Suppressor macrophage treated with lipopolysaccharide for 4 hours (primary cell): ENCODE results near the gene GYG1.

Experiments
- DNase-seq: peaks from one replicate; pipeline ENCODE4 v3.0.0-alpha.2; 2020

The GYG1 gene

GRCh38 chr3:149019580-149019979 lies 28.2 kb downstream of the GYG1 start:
- DNase-seq: no peak

- DNase-seq: no peak
Observed at GRCh38 chr3:149020196-149020838, 29.0 kb downstream of the GYG1 start.

GRCh38 chr3:149020839-149021252 lies 29.5 kb downstream of the GYG1 start:
- no peak for DNase-seq

GRCh38 chr3:149021830-149022229 lies 30.5 kb downstream of the GYG1 start:
- no peak for DNase-seq

- no peak for DNase-seq
Observed at GRCh38 chr3:149023951-149024350, 32.6 kb downstream of the GYG1 start.

- no peak for DNase-seq
Observed at GRCh38 chr3:149026718-149027117, 35.4 kb downstream of the GYG1 start.

- DNase-seq: no peak
Observed at GRCh38 chr3:149031096-149031495, 39.8 kb downstream of the GYG1 start.

GRCh38 chr3:149037684-149038083 lies 46.3 kb downstream of the GYG1 start:
- DNase-seq: no peak

GRCh38 chr3:149038322-149038721 lies 47.0 kb downstream of the GYG1 start:
- no peak for DNase-seq

GRCh38 chr3:149042789-149043386 lies 51.5 kb downstream of the GYG1 start:
- peak; percentile 47 for DNase-seq

GRCh38 chr3:149044339-149045083 lies 53.2 kb downstream of the GYG1 start:
- no peak for DNase-seq

- DNase-seq: no peak
Observed at GRCh38 chr3:149055575-149055974, 64.2 kb downstream of the GYG1 start.

- no peak for DNase-seq
Observed at GRCh38 chr3:149058198-149058597, 66.9 kb downstream of the GYG1 start.

GRCh38 chr3:149058602-149059001 lies 67.3 kb downstream of the GYG1 start:
- no peak for DNase-seq

- DNase-seq: no peak
Observed at GRCh38 chr3:149061776-149062175, 70.4 kb downstream of the GYG1 start.

GRCh38 chr3:149067883-149068282 lies 76.5 kb downstream of the GYG1 start:
- DNase-seq: no peak
